Thoracic aorta (tissue), 2 donors: Measurements from ENCODE around the gene CORO6. TPM values are rescaled to one million over a fixed set of nuclear protein-coding genes. Genes with fewer than 3 reads are reported as not detected.

Source experiments
- ATAC-seq: fragments of 150-250 bp; one replicate; pipeline ENCODE4 v1.8.0; 2017; ENCODE audit warnings: low read depth; ENCODE audit not compliant: insufficient number of reproducible peaks, low FRiP score
- DNase-seq: peaks from one replicate; pipeline ENCODE4 v3.0.0-alpha.2; 2020; ENCODE audit warnings: low spot score
- H3K27ac ChIP-seq, 2 donors: fragments of 200-600 bp; sonication (generic); 1 replicate in 1 of 2; 2 replicates in 1 of 2; pipeline ENCODE4 v1.5.1; 2016; ENCODE audit warnings: mild to moderate bottlenecking in 2 of 2, moderate library complexity in 2 of 2
- H3K27me3 ChIP-seq: fragments of 200-600 bp; sonication (generic); replicated peaks from 2 replicates; pipeline ENCODE4 v1.6.0; 2016; ENCODE audit warnings: mild to moderate bottlenecking; ENCODE audit not compliant: insufficient read depth
- H3K36me3 ChIP-seq: fragments of 200-600 bp; sonication (generic); one replicate; pipeline ENCODE4 v1.5.1; 2016
- H3K4me1 ChIP-seq, 2 donors: fragments of 200-600 bp; sonication (generic); 1 replicate in 1 of 2; 2 replicates in 1 of 2; pipeline versions ENCODE4 v1.5.1 to v1.6.0; 2016; ENCODE audit warnings: low read depth in 2 of 2, mild to moderate bottlenecking in 1 of 2; ENCODE audit not compliant: control insufficient read depth in 1 of 2
- H3K4me3 ChIP-seq: fragments of 200-600 bp; sonication (generic); 2 replicates; pipeline ENCODE4 v1.5.1; 2016; ENCODE audit warnings: mild to moderate bottlenecking
- H3K9me3 ChIP-seq: fragments of 200-600 bp; sonication (generic); 2 replicates; pipeline ENCODE4 v1.5.1; 2016
- total RNA-seq, 2 donors: library from RNA; depleted of rRNA; stranded (reverse); fragments of >200 nt; gene quantifications; one replicate each; pipeline versions ENCODE4 v1.1.0 to v1.2.3, GENCODE V29; 2016
- TF ChIP-seq, protein P1 (sequence below): fragments of 200-600 bp; sonication (generic); IDR thresholded peaks from one replicate; pipeline ENCODE4 v1.5.1; 2019; ENCODE audit warnings: antibody characterized with exemption

CORO6 gene
- total RNA-seq, 2 donors from 2014 or later: 35.5 to 55.0 TPM

DNA sequence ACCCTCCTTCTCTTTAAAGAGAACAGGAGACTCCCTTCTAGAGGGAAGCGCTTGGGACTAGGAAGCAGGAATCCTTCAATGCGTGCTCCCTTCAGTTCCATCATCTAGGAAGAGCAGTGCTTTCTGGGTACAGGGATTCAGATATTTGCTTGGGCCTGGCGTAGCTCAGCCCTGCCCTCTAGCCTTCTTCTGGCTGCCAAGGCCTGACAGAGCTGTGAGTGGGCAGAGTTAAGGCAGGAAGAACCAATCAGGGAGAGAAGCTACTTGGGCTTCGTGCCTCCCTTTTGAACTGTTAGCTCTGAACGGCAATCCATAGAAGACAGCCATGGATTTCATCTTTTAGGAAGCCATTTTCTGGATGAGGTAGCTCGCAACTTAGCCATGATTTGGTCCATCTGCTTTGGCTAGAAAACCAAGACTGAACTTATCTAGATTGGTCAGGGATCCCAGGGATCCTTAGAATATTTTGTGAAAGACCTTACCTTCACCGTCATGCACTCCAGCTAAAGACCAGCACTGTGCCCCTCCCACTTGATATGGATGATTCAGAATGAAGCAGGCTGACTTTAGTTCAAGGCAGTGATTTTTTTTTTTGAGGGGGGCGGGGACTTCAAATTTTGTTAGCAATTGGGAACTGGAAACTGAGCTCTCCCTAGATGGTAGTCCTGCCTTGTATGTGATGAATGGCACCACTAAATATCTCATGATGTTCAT, 2.5 kb upstream of the CORO6 start:
- no peak for ATAC-seq
- H3K9me3 ChIP-seq: no peaks in the 10 kb centered on the region
- no peak overlapping the region for H3K27ac ChIP-seq
- H3K4me3 ChIP-seq: no peak overlapping the region
- DNase-seq: no peak
- no peaks in the 10 kb centered on the region for H3K27me3 ChIP-seq
- TF ChIP-seq, protein P1, sequence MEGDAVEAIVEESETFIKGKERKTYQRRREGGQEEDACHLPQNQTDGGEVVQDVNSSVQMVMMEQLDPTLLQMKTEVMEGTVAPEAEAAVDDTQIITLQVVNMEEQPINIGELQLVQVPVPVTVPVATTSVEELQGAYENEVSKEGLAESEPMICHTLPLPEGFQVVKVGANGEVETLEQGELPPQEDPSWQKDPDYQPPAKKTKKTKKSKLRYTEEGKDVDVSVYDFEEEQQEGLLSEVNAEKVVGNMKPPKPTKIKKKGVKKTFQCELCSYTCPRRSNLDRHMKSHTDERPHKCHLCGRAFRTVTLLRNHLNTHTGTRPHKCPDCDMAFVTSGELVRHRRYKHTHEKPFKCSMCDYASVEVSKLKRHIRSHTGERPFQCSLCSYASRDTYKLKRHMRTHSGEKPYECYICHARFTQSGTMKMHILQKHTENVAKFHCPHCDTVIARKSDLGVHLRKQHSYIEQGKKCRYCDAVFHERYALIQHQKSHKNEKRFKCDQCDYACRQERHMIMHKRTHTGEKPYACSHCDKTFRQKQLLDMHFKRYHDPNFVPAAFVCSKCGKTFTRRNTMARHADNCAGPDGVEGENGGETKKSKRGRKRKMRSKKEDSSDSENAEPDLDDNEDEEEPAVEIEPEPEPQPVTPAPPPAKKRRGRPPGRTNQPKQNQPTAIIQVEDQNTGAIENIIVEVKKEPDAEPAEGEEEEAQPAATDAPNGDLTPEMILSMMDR: no peak
- H3K36me3 ChIP-seq: peaks cover 4% of the 10 kb centered on the region
- H3K4me1 ChIP-seq: peaks cover 3 to 21% of the 10 kb centered on the region in 2 donors

DNA sequence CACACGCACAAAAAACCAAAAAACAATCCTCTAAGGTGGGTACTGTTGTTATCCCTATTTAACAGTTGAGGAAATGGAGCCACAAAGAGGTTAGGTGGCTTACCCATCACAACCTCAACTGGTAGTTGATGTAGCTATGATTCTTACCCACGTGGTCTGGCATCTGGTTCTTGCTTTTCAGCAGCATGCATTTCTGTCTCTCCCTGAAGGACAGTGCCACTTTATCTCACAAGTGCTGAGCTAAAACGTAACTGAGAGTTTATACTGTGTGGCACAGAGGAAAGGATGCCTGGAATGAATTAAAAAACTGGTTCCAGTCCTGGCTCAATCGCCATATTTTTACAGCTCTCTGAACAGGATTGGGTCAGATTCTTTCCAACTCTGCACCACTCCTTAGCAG, 1.9 kb upstream of the CORO6 start:
- Histone ChIP-seq H3K27ac (no peak overlapping the region), H3K4me1 (peaks cover 3 to 27% of the 10 kb centered on the region in 2 donors), H3K4me3 (no peak overlapping the region), H3K36me3 (peaks cover 4% of the 10 kb centered on the region), H3K9me3 (no peaks in the 10 kb centered on the region), H3K27me3 (no peaks in the 10 kb centered on the region)
- TF ChIP-seq, protein P1: no peak
- ATAC-seq (no peak), DNase-seq (no peak)

DNA sequence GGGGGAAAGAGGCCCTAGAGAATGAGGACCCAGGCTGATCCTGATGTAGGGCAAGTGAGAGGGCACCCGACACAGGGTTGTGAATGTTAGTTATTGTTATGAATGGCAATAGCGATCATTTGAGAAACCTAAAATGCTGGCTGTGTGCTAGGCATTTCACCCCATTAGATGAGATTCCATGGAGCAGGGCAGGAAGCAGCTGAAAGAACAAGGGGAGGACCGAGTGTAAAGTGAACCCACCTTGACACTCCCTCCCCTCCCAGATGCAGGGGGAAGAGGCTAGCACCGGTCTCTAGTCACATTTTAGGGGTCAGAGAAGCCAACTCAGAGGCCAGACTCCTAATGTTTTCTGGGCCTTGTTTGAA, 553 bp upstream of the CORO6 start:
- peaks cover 3 to 40% of the 10 kb centered on the region in 2 donors for H3K4me1 ChIP-seq
- no peak overlapping the region for H3K27ac ChIP-seq
- TF ChIP-seq, protein P1: no peak
- H3K4me3 ChIP-seq: peak overlapping the region; percentile 91
- ATAC-seq (no peak), DNase-seq (no peak)
- no peaks in the 10 kb centered on the region for H3K9me3 ChIP-seq
- H3K36me3 ChIP-seq: no peaks in the 10 kb centered on the region
- no peaks in the 10 kb centered on the region for H3K27me3 ChIP-seq

DNA sequence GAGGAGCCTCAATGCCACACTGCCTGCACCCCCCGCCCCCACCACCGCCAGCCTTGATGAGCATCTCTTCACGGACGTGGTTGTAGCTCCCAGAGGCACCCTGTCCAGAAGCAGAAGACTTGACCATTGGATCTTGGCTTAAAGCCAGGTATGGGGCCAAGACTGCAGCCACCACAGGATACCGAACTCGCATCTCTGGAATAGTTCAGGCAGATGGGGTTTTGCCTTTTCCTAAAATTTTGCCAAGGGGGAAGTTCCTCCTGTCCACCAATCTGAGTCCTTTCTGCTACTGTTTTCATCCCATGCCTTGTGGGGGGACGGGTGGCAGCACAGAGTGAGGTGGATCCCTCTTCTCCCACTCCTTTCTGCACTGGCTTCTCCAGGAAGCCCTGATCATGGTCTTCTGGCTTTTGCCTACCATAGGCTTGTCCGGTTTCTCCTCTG, 939 bp downstream of the CORO6 start:
- Histone ChIP-seq H3K27me3 (no peaks in the 10 kb centered on the region), H3K9me3 (no peaks in the 10 kb centered on the region), H3K4me3 (peak overlapping the region; percentile 91), H3K27ac (peak overlapping the region; percentile 56 to 63), H3K4me1 (peaks cover 13 to 55% of the 10 kb centered on the region in 2 donors), H3K36me3 (no peaks in the 10 kb centered on the region)
- DNase-seq (no peak), ATAC-seq (no peak)
- TF ChIP-seq, protein P1: no peak

DNA sequence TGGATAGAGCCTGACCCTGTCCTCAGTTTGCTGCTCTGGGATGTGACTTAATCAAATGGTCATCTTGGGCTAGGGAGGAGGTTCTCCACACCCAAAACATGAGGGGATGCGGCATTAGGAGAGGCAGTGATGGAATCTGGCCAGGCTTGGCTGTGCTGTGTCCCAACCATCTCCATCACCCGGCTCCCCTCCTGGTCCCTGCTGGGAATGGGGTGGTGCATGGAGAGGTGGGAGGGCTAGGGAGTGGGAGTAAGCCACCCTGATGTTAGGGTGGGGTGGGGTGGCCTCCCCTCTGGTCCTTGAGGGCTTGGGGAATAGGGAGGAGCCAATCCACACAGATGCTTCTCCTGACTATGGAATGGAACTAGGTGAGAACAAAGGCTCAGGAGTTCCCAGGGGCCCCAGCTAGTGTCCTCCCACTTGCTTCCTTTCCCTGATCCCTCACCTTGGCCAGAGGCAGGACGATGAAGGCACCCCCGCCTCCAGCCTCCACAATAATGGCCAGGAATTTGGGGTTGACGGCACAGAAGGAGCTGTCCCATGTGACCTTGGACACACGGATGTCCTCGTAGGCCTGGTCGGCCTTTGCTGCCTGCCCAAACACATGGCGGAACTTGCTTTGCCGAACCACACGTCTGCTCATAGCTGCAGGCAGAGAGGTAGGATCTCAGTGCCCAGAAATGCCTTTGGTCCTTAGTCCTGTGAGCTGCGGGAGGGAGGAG, 1.8 kb downstream of the CORO6 start:
- TF ChIP-seq, protein P1: no peak
- H3K27ac ChIP-seq: no peak overlapping the region
- H3K27me3 ChIP-seq: no peaks in the 10 kb centered on the region
- no peak for ATAC-seq
- H3K4me1 ChIP-seq: peaks cover 21 to 64% of the 10 kb centered on the region in 2 donors
- DNase-seq: no peak
- H3K36me3 ChIP-seq: no peaks in the 10 kb centered on the region
- no peaks in the 10 kb centered on the region for H3K9me3 ChIP-seq
- no peak overlapping the region for H3K4me3 ChIP-seq
